HG03520 (cell line): ENCODE data around the gene KSR2.
"Not testable (repeated sequence)": the region's sequence is repeated elsewhere in the genome, so short reads cannot be mapped to it uniquely, and the experiment has no call there.

ENCODE experiments used
- ATAC-seq: cut with Tn5 transposase; IDR thresholded peaks from one replicate; pipeline ENCODE4 v1.9.1; 2021; ENCODE audit warnings: mild to moderate bottlenecking, moderate library complexity; ENCODE audit not compliant: unreplicated experiment

KSR2 gene

GRCh38 chr12:117968826-117969659 lies at the start of gene KSR2:
KSR2 (minus strand) TSS chr12:117968990; CDS start chr12:117968255, 735 bp downstream.
- peak; percentile 81 for ATAC-seq

GRCh38 chr12:118017926-118018325 lies 49.1 kb upstream of the KSR2 start:
- no peak for ATAC-seq

GRCh38 chr12:118016424-118017264 lies 47.9 kb upstream of the KSR2 start, which contains the start of gene RFC5:
RFC5 (plus strand) TSS chr12:118016703; CDS start chr12:118016828, 125 bp downstream.
- ATAC-seq: peak; percentile 97

DNA sequence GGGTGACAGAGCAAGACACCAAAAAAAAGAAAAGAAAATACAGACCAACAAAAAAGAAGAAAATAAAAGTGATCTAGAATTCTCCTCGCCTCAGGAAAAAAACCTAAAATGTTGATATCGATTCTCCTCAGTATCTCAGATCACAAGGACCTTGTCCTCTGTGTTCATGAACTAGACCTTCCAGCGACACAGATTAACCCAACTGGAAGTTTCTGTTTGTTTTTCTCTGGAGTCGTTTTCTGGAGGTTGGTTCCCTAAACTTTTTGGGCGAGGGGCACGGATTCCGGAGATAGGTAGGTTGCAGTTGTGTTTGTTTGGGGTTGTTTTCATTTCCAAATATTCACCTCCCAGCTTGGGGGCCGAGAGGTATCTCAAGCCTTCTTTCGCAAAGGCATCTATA lies 47.2 kb upstream of the KSR2 start:
- ATAC-seq: no peak

- no peak for ATAC-seq
Observed at GRCh38 chr12:118015306-118015705, 46.5 kb upstream of the KSR2 start.

GRCh38 chr12:118013283-118013682 lies 44.5 kb upstream of the KSR2 start:
- ATAC-seq: no peak

DNA sequence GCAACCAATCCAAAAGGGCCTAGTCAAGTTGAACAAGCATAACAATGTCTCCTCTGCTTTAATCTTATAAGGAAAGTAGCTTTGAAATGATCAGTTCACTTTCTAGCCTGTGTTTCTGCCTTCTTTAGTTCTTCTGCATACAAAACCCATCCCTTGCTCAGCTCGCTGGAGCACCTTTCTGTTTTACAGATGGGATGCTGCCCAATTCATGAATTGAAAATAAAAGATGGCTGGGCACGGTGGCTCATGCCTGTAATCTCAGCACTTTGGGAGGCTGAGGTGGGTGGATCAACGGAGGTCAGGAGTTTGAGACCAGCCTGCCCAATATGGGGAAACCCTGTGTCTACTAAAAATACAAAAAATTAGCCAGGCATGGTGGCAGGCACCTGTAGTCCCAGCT lies 43.2 kb upstream of the KSR2 start:
- no peak for ATAC-seq

GRCh38 chr12:118011377-118011776 lies 42.6 kb upstream of the KSR2 start:
- ATAC-seq: no peak

- ATAC-seq: no peak
Observed at GRCh38 chr12:118010903-118011302, 42.1 kb upstream of the KSR2 start.

DNA sequence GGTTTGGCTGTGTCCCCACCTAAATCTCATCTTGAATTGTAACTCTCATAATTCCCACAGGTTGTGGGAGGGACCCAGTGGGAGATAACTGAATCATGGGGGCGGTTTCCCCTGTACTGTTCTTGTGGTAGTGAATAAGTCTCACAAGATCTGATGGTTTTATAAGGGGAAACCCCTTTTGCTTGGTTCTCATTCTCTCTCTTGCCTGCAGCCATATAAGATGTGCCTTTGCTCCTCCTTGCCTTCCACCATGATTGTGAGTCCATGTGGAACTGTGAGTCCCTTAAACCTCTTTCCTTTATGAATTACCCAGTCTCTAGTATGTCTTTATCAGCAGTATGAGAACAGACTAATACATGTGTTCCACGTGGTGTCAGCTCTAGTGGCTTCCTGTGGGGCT lies 31.0 kb upstream of the KSR2 start:
- not testable (repeated sequence) for ATAC-seq

DNA sequence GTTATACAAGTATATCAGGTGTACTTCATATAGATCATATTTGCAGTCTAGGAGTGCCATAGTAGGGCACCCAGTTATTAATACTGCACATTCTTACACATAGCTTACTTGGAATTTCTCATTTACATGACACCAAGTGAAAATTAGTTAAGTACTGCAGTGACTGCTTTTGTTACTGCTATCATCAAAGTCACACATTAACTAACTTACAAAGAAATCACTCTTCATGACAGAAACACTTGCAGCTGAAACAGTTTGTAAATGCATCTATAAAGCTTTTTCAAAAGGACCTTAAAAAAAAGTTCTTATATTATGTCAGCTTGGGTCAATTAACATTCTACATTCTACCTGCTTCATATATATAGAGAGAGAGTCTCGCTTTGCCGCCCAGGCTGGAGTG lies 29.9 kb upstream of the KSR2 start:
- ATAC-seq: no peak

DNA sequence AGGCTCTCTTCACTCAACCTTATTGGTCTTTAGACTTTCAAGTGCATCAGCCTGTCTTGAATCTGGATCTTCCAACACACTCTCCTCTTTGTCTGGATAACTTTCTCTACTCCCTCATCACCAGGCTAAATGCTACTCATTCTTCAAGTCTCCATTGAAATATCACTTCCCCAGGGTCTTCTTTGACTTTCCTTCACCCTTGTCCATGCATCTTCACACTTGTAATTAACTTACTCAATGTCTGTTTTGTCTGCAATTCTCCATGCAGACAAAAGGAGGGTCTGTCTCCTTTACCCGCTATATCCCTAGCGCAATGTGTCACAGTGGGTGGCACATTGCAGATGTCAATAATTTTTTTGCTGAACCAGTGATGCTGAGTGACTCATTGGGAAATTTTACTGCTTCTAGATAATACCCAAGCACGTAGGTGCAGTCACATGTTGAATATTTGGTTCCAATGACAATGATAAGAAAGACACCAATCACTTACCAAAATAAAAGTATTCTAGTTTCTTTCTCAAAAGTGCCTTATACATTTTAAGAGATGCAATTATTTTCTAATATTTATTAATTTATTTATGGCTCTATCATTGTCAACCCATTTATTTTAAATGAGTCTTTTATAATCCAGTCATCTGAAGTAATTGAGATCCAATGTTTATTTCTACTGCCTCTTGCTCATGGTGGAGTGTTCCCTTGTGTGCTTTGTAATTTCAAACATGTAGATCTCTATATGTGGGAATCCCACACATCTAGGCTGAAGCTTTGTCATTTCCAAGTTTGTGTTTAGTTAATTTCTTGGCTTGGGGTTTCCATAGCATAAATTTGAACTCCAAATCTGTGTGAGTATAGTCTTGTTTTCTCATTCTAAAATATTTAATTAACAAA lies 26.0 kb upstream of the KSR2 start:
- no peak for ATAC-seq

DNA sequence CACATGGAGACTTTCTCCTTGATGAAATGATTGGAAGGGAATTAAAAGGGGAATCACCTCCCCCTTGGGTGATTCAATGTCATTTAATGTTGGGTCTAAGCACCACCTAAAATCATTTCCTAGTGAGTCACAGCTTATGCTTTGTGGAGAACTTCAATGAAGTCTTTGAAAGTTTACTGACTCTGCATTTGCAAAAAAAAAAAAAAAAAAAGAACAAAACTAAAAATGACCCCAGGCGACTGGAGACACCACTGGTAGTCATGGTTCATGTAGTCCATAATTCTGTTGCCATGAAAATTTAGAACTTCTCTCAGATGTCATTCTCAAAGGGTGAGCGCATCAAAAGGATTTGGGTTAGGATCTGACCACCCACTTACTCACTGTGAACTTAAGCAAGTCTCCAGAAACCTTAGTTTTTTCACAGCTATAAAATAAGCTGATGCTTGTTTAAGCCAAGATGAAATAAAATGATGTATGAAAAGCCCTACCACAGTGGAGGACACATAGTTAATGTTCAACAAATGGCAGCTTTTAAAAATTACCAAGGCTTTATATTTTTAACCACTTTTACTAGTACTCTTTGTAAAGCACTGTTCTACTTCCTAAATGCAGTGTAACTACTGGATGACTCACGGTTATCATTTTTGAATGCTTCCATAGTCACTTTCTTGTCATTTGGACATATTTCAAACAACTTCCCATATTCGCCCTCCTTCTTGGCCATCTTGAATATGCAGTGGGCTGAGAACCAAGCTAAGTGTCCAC lies 18.1 kb upstream of the KSR2 start:
- no peak for ATAC-seq

- ATAC-seq: no peak
Observed at GRCh38 chr12:117985182-117985581, 16.4 kb upstream of the KSR2 start.

- ATAC-seq: no peak
Observed at GRCh38 chr12:117981267-117981666, 12.5 kb upstream of the KSR2 start.

GRCh38 chr12:117980616-117981015 lies 11.8 kb upstream of the KSR2 start:
- ATAC-seq: no peak

DNA sequence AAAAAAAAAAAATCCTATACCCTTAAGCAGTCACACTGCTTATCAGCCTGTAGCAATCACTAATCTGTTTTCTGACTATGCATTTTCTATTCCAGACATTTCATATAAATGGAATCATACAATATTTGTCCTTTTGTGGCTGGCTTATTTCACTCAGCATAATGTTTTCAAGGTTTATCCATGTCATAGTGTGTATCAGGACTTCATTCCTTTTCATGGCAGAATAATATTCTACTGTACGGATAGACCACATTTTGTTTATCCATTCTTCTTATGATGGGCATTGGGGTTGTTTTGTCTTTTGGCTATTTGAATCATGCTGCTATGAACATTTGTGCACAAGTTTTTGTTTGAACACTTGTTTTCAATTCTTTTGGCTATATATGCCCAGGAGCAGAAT lies 8.6 kb upstream of the KSR2 start:
- ATAC-seq: no peak

DNA sequence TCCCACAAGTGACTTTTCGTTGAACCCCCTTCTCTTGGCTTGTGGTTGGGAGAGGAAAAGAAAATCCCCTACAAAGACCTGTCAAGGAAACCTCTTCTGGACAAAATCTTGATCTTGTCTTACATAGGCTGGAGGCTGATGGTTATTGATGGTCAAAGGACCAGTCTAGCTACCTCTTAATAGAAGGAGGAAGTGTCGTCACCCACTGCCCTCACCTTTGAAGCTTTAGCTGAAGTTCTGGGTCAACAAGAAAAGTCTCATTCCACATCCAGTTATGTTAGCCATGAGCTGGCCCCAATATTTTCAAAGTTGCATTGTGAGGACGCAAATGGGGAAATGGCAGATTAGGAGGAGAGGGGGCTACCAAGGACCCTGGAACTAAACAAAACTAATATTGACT lies 6.2 kb upstream of the KSR2 start:
- ATAC-seq: no peak

DNA sequence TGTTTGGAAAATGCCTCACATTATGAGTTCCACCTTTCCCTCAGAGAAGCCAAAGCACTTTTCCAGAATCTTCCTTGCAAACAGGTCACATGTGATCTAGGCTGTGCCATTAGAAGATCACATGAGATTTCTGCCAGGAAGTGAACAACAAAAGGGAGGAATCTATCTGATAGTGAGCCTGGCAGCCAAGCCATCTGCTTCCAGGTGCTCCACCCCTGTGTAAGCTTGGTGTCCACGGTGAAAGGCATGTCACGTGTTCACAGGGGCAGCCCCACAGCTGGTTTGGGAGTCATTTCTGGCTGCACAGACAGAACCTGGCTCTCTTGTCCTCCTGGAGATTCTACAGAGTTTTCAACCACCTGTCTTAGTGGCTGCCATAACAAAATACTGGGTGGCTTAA lies 3.5 kb upstream of the KSR2 start:
- no peak for ATAC-seq

- ATAC-seq: no peak
Observed at GRCh38 chr12:117970334-117970733, 1.5 kb upstream of the KSR2 start.
